ENCODE results near the gene VIL1.
A peak's percentile ranks its signal among the peaks of the same experiment; 100 is the strongest.

The VIL1 gene

GRCh38 chr2:218458598-218458997 is 39.7 kb downstream of the VIL1 start:
- H3K36me3 ChIP-seq: peaks cover 46 to 88% (median 47%) of the 10 kb centered on the region in 3 donors
- no peak overlapping the region for H3K27ac ChIP-seq
- H3K9me3 ChIP-seq: no peaks in the 10 kb centered on the region
- H3K4me3 ChIP-seq: no peak overlapping the region
- intact Hi-C loops (cut with DNase I; ENCODE audit: low total_unique reads): no loop called here
- TF ChIP-seq CTCF (IDR thresholded peaks at IDR 0.05): no peak
- no peaks in the 10 kb centered on the region for H3K27me3 ChIP-seq
- no peaks in the 10 kb centered on the region for H3K4me1 ChIP-seq
- DNase-seq: no peak

DNA sequence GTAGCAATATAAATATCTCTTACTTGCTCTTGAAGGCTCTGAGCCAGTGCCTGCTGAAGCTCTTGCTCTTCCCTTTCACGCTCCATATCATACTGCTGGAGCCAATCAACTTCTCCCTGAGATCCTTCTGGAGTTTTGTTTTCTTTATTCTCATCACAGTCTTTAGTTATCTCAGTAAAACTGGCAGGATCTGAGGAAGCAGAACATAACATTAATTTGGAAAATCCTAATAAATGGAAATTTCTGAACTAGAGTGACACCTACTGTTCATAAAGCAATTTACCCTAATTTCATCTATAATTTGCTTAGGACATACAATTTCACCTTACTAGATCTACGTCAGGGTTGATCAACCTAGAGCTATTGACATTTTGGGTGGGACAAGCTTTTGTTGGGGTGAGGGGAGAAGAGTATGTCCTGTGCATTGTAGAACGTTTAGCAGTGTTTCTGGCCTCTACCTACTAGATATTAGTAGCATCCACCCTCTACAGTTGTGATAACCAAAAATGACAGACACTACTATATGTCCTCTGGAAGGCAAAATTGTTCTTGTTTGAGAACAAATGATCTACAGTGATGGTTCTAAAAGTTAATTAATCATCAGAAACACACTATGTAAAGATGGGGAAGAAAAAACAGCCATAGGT is 47.2 kb downstream of the VIL1 start:
- H3K27ac ChIP-seq: no peak overlapping the region
- peaks cover 3 to 59% (median 6%) of the 10 kb centered on the region in 3 donors for H3K36me3 ChIP-seq
- peak; percentile 45 to 59 for TF ChIP-seq CTCF (IDR thresholded peaks at IDR 0.05)
- intact Hi-C loops (cut with DNase I; ENCODE audit: low total_unique reads): loop anchor here (5.0 kb wide), 2 partner anchors 59 to 164 kb away; no protein-coding TSS in a partner anchor
- no peak overlapping the region for H3K4me3 ChIP-seq
- H3K9me3 ChIP-seq: no peaks in the 10 kb centered on the region
- DNase-seq: no peak
- H3K4me1 ChIP-seq: no peaks in the 10 kb centered on the region
- H3K27me3 ChIP-seq: no peaks in the 10 kb centered on the region

- H3K4me1 ChIP-seq: no peaks in the 10 kb centered on the region
- TF ChIP-seq CTCF (IDR thresholded peaks at IDR 0.05): no peak
- no peak overlapping the region for H3K27ac ChIP-seq
Observed at GRCh38 chr2:218470448-218470847, 51.5 kb downstream of the VIL1 start.

DNA sequence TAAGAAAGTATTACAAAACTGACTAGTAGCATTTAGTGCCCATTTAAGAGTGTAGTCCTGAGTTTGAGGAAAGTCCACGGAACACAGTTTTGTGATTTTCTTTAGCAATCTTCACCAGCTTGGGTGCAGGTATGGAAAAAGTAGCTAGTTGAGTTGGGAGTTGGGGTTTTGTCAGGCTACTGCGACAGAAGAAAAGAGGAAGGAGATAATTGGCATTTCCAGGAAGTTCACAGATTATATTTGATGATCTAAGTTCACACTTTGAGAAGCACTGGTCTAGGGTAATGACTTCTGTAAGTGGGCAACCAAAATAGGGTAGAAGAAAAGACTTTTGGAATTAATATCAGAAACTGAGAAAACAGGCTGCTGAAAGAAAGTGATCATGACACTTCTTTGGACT is 52.1 kb downstream of the VIL1 start:
- Histone ChIP-seq H3K4me1 (no peaks in the 10 kb centered on the region), H3K27me3 (no peaks in the 10 kb centered on the region), H3K9me3 (no peaks in the 10 kb centered on the region), H3K4me3 (no peak overlapping the region), H3K36me3 (peaks cover 22 to 54% (median 24%) of the 10 kb centered on the region in 3 donors), H3K27ac (no peak overlapping the region)
- no peak for TF ChIP-seq CTCF (IDR thresholded peaks at IDR 0.05)
- intact Hi-C loops (cut with DNase I; ENCODE audit: low total_unique reads): no loop called here
- DNase-seq: no peak

More at GRCh38 chr2:218470448-218470847, 51.5 kb downstream of the VIL1 start:
- intact Hi-C loops (cut with DNase I; ENCODE audit: low total_unique reads): no loop called here
- Histone ChIP-seq H3K27me3 (no peaks in the 10 kb centered on the region), H3K9me3 (no peaks in the 10 kb centered on the region), H3K4me3 (no peak overlapping the region), H3K36me3 (peaks cover 19 to 52% (median 22%) of the 10 kb centered on the region in 3 donors)
- DNase-seq: no peak

GRCh38 chr2:218471982-218472381 is 53.1 kb downstream of the VIL1 start:
- Histone ChIP-seq H3K4me1 (no peaks in the 10 kb centered on the region), H3K27me3 (no peaks in the 10 kb centered on the region), H3K36me3 (peaks cover 28 to 62% (median 30%) of the 10 kb centered on the region in 3 donors), H3K4me3 (no peak overlapping the region), H3K9me3 (no peaks in the 10 kb centered on the region), H3K27ac (no peak overlapping the region)
- intact Hi-C loops (cut with DNase I; ENCODE audit: low total_unique reads): no loop called here
- DNase-seq: peak in 1 of 2 donors; percentile 35
- TF ChIP-seq CTCF (IDR thresholded peaks at IDR 0.05): no peak
